HuH-7.5 (cell line): Measurements from ENCODE around the gene SCYL2.

Experiments used
- DNase-seq: peaks from one replicate; pipeline ENCODE4 v3.0.0; 2011; ENCODE audit warnings: low spot score

The SCYL2 gene

DNA sequence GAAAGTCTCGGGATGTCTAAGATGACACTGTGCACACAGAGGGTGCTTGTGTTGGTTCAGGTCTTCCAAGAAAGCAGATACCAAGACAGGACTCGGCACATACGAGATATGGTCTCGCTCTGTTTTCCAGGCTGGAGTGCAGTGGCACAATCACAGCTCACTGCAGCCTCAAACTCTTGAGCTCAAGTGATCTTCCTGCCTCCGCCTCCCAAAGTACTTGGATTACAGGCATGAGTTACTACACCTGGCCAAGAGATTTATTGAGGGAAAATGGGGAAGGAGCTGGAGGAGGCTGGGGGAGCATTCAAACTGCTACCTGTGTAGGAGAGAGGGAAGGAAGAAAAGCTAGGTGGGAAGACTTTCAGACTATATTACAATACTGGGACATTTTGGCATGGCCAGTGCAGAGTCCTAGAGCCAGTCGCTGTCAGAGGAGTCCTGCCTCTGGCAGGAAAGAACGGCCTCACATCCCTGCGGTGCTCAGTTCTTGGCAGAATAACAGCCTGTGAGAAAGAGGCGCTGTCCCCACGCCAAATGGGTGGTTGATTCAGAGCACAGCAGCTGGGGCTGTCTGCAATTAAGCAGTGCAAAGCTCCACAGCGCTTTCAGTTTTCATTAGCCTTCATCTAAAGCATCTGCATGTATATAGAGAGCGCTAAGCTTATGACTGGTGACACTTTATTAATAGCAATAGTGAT is 108.2 kb downstream of the SCYL2 start:
- no peak for DNase-seq

DNA sequence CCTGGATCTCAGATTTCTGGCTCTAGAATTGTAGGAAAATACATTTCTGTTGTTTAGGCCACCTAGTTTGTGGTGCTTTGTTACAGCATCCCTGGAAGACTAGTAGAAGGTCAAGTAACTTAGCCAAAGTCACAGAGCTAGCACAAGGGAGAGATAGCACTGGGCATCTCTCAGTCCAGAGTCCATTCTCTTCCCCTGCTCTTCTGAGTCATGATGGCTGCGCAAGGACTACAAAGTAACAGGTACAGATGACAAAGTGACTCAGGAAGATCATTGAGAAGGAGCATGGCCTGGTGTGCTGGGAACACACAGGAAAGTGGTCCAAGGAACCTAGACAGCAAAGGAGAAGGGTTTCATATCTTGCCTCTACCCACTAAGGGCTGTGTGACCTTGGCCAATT is 109.2 kb downstream of the SCYL2 start:
- no peak for DNase-seq

DNA sequence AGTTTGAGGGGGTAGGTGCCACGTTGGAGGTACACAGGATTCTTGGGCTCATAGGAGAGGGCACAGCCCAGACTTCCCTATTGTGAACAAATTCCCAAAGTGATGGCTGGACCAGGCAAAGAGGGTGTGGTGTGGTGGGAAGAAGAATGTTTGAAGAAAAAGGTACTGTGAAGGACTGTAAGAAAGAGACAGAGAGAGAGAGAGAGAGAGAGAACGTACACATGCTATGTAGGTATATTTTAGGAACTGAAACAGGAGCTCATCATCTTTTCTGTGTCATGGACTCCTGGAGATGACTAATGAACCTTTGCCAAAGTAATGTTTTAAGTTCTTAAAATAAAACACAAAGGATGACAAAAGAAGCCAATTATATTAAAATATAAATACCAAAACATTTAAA is 114.4 kb downstream of the SCYL2 start:
- DNase-seq: no peak

DNA sequence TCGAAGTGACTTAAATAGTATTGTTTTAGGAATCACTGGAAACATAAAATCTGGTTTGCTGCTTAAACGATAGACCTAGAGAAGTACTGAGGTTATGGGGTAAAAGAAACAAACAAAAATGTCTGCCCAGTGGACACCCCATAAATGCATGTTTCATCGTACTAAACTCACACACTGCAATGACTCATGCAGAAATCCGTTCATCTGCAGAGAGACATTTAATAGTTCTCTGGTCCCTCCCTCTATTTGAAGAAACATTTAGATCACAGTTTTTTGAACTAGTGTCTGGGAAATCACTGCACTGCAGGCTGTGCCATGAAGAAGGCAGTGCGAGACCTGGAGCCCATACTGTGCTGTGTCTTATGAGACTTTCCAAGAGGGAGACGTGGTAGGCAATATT is 115.4 kb downstream of the SCYL2 start:
- DNase-seq: no peak

DNA sequence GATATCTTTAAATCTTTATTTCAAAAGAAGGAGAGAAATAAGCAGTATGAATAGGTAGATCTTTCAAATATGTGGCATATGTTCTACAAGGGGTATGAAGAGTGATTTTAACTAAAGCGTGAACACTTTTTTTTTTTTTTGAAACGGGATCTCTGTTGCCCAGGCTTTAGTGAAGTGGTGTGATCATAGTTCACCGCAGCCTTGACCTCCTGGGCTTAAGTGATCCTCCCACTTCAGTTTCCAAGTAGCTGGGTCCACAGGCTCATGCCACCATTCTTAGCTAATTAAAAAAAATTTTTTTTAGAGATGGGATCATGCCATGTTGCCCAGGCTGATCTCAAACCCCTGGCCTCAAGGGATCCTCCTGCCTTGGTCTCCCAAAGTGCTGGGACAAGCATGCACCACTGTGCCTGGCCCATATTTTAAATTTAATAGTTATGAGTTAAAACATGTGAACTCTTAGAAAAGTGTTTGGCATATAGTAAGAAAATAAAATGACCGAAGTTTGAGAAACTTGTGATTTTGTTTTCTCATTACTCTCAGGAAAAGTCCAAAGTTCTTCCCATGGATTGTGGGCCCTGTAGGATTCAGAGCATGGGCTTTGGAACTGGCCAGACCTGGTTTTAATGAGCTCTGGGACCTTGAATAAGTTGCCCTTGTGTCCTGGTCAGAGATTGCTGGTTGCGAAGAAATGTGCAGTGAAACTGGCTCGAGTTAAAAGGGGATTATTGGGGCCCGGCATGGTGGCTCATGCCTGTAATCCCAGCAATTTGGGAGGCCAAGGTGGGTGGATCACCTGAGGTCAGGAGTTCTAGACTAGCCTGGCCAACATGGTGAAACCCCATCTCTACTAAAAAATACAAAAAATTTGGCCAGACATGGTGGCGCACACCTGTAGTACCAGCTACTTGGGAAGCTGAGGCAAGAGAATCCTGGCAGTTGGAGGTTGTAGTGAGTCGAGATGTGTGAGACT is 116.9 kb downstream of the SCYL2 start:
- DNase-seq: no peak

DNA sequence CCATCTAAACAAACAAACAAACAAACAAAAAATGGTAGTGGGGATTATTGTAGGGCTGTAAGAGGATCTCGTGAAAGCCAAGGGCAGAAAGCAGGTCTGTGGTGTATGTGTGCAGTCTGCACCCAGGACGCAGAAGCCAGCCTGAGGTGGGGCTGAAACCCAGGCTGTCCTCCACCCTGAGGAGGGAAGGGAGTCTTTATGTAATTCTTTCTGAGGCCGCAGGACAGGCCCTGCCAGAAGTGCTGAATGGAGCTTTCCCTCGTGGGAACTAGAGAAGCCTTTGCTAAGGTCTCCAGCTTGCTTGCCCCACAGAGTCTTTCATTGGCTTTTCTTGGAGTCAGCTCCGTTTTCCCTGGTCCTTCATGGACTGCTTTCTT is 117.6 kb downstream of the SCYL2 start:
- DNase-seq: no peak

DNA sequence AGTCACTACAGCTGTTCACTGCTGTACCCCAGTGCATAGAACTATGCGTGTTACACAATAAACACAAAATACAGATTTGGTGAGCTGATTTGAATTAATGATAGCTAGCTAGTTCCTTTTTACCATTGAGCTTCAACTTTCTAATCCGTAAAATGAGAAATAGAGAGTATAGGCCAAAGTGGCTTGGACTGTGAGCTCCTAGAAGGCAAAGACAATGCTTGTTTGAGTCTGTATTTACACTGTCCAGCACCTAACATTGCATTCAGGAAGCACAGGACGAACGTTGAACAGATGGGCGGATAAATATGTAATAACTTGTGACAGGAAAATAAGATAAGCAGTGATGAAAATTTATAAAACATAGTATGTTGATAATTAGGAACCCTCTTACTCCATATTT is 121.4 kb downstream of the SCYL2 start:
- DNase-seq: no peak
